COLO829 (cell line): ENCODE measurements around the gene AK9.
A peak's percentile ranks its signal among the peaks of the same experiment; 100 is the strongest.

ENCODE experiments used
- DNase-seq: peaks from one replicate; pipeline ENCODE4 v3.0.0; 2012; ENCODE audit warnings: low spot score

The AK9 gene

GRCh38 chr6:109512271-109512817 lies 178.7 kb downstream of the AK9 start:
- no peak for DNase-seq

DNA sequence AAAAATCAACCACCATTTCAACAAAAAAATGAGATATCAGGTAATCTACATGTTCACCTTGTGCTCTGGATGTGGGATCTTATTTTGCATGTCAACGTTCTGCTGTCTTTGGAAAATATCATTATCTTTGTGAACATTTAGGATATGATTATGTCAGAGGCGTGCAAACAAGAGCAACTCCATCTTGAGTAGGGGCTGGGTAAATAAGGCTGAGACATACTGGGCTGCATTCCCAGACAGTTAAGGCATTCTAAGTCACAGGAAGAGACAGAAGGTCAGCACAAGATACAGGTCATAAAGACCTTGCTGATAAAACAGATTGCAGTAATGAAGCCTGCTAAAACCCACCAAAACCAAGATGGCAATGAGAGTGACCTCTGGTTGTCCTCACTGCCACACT lies 179.2 kb downstream of the AK9 start:
- DNase-seq = no peak

DNA sequence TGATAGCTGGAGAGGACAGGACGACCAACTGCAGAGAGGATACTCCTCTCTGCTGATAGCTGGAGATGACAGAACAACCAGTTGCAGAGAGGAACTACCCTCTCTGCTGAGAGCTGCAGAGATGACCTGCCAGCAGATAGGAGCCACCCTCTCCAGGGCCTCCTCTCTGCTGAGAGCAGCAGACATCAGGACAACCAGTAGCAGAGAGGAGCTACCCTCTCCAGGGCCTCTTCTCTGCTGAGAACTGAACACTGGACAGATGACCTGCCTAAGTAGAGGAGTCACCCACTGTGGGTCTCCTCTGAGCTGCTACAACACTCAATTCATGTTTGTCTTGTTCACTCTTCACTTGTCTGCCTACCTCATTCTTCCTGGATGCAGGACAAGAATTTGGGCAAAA lies 180.6 kb downstream of the AK9 start:
- no peak for DNase-seq

- no peak for DNase-seq
Measured at GRCh38 chr6:109508166-109508860, 182.7 kb downstream of the AK9 start.

DNA sequence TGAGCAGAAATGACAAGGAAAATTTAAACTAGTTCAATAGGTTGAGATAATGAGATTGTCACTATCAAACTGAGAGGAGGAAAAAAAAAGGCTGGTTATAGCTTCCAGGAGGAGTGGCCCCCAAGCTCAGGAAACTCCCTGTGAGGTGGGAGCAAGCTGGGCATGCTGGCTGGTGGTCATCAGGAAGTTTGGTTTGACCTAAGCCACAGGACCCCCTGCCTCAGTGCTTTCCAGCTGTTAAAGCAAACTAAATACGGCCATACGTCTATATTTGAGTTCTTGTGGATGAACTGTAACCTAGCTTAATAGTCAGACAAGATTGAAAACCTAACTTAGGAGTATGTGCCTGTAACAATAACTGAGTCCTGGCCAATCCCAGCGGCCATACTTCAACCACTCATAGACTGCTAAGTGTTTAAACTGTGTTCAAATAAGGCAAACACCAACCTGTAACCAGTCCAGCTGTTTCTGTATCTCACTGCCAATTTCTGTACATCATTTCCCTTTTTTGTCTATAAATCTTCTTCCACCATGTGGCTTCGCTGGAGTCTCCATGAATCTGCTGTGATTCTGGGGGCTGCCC lies 183.4 kb downstream of the AK9 start:
- DNase-seq = no peak

- no peak for DNase-seq
Measured at GRCh38 chr6:109506841-109507240, 184.2 kb downstream of the AK9 start.

DNA sequence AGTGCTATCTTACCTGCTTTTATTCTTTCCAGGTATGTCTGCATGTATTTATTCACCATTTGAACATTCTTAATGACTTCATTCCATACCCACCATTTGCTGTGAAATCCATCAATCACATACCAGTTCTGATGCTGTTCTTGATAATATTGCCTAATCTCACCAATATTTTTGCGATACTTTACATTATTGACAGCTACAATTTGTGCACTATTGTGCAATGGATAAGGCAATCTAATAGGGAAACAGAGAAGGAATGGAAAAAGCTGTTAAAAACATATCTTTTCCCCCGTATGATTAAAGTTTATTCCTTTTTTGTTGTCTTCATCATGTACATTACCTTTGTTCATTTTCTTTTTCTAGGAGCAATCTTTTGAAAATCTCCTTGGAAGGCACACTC lies 184.7 kb downstream of the AK9 start:
- DNase-seq = no peak

DNA sequence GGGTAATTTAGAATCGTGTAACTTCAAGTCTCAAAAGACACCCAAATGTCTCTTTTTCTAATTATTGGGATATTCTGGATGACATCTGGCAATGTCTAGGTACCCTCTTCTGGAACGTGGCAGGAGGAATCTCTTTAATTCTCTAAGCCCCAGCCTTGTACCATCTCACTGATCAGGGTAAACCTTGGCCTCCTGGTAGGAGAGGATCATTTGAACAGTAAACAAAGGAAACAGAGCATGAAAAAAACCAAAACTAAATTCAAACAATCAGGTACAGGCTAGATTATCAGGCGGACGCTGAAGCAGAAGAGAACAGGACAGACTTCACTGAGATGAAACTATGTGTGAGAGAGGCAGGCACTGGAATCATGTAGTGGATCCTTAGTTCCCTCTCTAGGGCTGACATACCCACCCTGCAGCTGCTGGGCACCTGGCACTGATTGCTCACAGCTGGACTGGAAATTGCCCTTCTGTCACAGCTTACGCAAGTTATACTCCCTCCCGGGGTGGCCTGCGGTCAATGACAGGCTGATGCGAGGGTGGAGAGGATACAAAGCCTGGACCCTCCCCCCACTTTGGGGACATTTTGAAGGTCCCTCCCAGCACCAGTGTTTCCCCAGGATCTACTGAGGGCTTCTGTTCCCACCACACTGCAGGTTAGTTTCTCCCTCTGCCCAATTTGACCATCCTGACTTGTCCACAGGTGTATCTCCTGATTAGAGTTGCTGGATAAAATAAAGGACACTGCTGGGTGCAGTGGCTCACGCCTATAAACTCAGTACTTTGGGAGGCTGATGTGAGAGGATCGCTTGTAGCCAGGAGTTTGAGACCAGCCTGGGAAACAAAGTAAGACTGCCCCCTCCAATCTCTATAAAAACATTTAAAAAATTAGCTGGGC lies 187.4 kb downstream of the AK9 start:
- DNase-seq = no peak

- no peak for DNase-seq
Measured at GRCh38 chr6:109498936-109499335, 192.1 kb downstream of the AK9 start.

- no peak for DNase-seq
Measured at GRCh38 chr6:109498052-109498451, 192.9 kb downstream of the AK9 start.

GRCh38 chr6:109496036-109496772 lies 194.8 kb downstream of the AK9 start:
- DNase-seq = no peak

DNA sequence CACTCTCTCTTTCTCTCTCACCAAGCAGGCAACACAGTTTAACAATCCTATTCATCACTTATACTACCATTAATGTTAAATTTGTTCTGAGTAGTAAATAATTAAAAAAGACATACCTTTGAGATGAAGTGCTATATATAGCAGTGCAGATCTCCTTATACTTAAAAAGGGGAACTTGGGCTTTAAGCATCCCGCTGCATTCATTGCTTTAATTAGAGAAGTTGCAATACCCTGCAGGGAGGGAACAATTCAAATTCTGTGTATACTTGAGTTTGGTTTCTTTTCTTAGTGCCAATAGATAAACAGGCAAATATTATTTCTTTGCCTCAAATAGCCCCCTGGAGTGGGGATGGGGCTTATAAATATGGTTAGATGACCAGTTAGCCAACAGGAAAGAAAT lies 197.1 kb downstream of the AK9 start:
- no peak for DNase-seq

DNA sequence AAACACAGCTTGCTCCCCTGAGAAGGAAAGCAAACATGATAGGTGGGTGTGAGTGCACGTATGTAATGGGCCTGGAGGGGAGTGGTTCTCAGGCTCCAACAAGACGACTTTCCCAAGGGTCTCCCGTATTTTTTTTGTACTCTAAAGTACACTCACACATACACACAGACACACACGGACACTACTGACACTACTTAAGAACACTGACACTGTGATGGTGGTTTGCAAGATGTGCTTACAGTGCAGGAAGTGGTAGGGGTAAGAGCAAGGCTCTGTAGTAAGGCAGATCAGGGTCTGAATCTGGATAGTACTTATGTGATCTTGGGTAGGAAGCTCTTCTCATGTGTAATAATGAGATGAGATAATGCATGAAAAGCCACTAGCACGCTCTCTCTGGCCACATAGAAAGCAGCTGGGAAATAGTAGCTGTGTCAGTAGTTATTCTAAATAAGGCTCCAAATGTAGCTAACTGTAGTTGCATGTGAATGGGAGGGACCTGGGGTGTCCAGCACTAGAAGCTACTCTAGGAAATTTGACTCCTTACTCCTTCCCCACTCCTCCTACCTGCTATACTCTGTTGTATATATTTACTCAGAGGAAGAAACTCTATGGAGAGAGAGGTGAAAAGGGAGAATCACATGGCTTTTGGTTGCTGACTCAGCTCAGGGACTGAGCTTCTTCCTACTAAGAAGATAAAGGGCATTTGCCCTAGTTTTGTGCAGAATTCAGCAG lies 199.6 kb downstream of the AK9 start:
- no peak for DNase-seq

DNA sequence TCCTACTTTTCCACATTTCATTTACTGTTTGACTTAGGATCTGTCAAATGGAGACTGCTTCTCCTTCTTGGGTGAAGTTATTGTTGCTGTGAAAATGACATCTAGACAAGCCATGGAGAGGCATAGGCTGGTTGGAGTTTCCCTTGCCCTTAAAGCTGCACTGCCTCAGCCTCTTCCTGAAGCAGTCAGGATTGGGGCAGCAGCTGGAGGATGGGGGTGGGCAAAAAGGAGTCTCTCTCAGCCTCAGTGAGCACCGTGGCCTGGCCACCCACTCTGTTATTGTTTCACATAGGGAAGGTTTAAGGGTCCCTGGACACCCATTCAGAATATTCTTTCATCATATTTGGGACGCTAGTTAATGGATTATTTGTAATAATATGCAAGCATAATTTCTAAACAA lies 200.3 kb downstream of the AK9 start:
- no peak for DNase-seq

- DNase-seq = no peak
Measured at GRCh38 chr6:109488001-109488400, 203.0 kb downstream of the AK9 start.

DNA sequence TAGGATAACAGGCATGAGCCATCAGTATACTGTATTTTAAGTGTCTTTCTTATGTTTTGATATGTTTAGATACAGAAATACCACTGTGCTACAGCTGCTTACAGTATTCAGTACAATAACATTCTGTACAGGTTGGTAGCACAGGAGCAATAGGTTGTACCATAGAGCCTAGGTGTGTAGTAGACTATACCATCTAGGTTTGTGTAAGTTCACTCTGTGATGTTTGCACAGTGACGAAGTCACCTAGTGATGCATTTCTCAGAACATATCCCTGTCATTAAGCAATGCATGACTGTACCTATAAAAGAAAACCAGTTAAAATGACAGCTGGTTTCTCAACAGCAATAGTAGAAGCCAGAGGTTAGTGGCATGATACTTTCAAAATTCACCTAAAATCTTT lies 204.9 kb downstream of the AK9 start:
- DNase-seq = no peak

DNA sequence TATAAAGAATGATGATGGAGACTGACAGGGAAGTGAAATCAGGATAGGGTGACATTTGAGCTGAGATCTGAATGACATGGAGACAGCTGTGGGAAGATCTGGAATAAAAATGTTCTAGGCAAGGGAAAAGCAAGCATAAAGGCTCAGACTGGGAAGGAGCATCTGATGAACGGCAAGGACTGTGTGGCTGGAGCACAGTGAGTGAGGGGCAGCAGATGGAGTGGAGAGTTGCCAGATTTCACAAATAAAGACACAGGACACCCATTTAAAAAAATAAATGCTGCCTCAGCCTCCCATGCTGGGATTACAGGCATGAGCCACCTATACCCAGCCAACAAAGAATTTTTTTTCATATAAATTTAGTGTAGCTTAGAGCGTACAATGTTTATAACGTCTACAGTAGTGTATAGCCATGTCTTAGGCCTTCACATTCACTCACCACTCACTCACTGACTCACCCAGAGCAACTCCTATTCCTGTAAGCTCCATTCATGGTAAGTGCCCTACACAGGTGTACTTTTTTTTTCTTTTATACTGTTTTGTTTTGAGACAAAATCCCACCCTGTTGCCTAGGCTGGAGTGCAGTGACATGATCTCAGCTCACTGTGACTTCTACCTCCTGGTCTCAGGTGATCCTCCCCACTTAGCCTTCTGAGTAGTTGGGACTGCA lies 205.6 kb downstream of the AK9 start:
- DNase-seq = no peak

GRCh38 chr6:109484122-109484521 lies 206.9 kb downstream of the AK9 start:
- no peak for DNase-seq

GRCh38 chr6:109483735-109484057 lies 207.3 kb downstream of the AK9 start:
- no peak for DNase-seq

GRCh38 chr6:109482905-109483734 lies 207.9 kb downstream of the AK9 start, which contains the start of gene ZBTB24:
ZBTB24 (minus strand) TSS chr6:109483219; CDS start chr6:109482026, 1,193 bp downstream.
- peak; percentile 88 for DNase-seq
